Testis (tissue), 2 donors: ENCODE data around the gene ANKRD34B.

ENCODE experiments used
- CTCF ChIP-seq, 3 experiments: fragments of 450-650 bp in 2 of 3; fragments of 200-600 bp in 1 of 3; sonication (generic) in 1 of 3; IDR thresholded peaks; one replicate each; pipeline ENCODE4 v1.5.1; 2016 to 2019; ENCODE audit warnings: antibody characterized with exemption in 3 of 3, mild to moderate bottlenecking in 2 of 3, moderate library complexity in 1 of 3
- POLR2A ChIP-seq: fragments of 450-650 bp; IDR thresholded peaks from one replicate; pipeline ENCODE4 v1.6.1; 2017; ENCODE audit warnings: antibody characterized with exemption, mild to moderate bottlenecking, moderate library complexity

- TF ChIP-seq CTCF (IDR thresholded peaks at IDR 0.05) (no peak), POLR2A (no peak)
Measured at GRCh38 chr5:80607343-80607742, 37.3 kb upstream of the ANKRD34B start.
